Cardiac septum (tissue), 1 donor: ENCODE results near the gene CD8B. TPM values are rescaled to one million over a fixed set of nuclear protein-coding genes. Genes with fewer than 3 reads are reported as not detected.

Experiments used
- DNase-seq: peaks from one replicate; pipeline ENCODE4 v3.0.0-alpha.2; 2020; ENCODE audit warnings: low spot score
- intact Hi-C: fragments of 100-400 bp; cut with DNase I; formaldehyde crosslinking; loops from one replicate; pipeline ENCODE4 v1.14.0; 2022
- total RNA-seq: library from RNA; stranded (reverse); fragmentation: NEBNext Ultra II Directional; extraction: Animal tissue kit (Norgen Biotek cat#: 25700); gene quantifications from one replicate; pipeline ENCODE4 v1.2.1, GENCODE V29; 2021
- donor health status: DM: no; HTN: no; CAD: no.

The CD8B gene
- total RNA-seq, 1 donor from 2014 or later = 0.62 TPM

DNA sequence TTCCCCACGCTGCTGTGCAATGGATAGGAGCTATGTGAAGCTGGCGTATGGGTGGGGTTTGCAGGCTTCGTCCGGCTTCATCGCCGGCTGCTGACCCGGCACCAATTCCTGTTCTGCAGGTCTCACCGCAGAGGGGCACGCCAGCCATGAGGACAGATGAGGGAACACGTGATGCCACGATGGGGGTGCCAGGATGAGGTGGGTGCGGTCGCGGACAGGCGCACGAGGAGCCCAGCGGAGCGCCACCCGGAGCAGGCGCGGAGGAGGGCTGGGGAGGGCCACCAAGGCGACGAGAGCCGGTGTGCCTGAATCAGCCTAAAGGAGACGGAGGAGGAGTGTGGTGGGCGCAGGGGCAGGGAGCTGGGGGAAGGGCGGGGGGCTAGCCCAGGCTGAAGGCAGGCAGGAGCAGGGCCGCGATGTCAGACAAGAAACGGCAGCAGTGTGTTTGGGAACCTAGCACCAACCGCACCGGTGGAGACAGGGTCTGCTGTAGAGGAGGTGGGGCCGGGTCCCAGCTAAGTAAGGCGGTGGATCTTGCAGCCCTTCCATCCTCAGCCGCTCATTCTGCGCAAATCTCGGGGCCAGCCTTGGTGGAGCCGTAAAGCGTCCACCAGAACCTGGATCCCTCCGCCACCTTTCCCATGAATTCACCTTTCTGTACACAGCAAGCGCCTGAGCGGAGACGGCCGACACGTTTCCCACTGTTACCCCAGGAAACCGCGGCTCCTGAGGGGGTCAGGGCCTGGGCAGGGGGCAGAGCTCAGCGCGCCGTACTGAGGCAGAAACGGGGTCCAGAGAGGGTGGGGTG lies 54.0 kb downstream of the CD8B start:
- intact Hi-C loops = no loop called here
- no peak for DNase-seq

GRCh38 chr2:86807133-86807467 lies 54.6 kb downstream of the CD8B start:
- intact Hi-C loops = no loop called here
- no peak for DNase-seq

DNA sequence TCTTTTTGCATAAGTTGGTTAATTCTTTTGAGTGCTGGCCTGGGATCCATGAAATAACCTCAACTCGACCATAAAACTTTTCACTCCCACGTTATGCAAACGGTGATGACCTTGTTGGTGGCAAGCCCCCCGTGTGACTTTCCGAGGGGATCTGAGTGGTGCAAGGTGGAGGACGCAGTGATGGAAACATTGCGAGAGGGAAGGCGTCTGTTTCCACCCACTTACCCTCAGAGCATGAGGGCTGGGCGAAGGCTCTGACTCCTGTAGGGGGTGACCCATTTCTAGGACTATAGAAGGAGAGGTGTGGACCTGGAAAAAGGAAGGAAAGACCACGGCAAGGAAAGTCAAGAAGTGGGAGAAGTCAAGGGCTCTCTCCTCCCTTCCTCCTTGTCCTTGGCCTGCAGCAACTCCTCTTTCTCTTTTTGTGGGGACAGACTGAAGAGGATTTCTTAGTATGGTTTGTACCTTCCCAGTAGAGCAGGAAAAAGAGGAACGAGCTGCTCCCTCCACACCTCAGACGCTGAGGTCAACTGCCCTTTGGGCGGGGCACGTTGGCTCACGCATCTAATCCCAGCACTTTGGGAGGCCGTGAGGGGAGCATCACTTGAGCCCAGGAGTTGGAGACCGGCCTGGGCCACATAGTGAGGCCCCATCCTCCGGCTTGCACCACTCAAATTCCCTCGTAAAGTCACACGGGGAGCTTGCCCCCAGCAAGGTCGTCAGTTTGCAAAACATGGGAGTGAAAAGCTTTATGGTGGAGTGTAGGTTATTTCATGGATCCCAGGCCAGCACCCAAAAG lies 55.4 kb downstream of the CD8B start:
- intact Hi-C loops = no loop called here
- DNase-seq = no peak

GRCh38 chr2:86800856-86801567 lies 60.7 kb downstream of the CD8B start:
- intact Hi-C loops = no loop called here
- no peak for DNase-seq

DNA sequence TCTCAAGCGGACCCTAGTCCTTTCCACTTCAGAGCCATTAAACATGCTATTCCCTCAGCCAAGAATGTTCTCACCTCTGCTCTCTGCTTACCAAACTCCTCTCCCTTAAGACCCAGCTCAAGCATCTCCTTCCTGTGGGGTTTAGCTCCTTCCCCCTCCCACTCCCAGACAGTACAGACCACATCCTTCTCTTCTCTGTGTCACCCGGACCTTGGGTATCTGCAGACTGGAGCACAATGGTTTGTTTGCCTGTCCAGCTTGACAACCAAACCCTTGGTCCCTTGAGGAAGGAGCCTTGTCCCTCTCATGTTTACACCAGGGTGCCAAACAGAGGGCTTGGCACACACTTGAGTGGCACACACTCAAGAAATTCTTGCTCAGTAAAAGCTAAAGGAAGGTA lies 66.8 kb downstream of the CD8B start:
- intact Hi-C loops = no loop called here
- no peak for DNase-seq

- no peak for DNase-seq
- intact Hi-C loops = no loop called here
These were observed 67.9 kb downstream of the CD8B start for GRCh38 chr2:86793752-86794151.

DNA sequence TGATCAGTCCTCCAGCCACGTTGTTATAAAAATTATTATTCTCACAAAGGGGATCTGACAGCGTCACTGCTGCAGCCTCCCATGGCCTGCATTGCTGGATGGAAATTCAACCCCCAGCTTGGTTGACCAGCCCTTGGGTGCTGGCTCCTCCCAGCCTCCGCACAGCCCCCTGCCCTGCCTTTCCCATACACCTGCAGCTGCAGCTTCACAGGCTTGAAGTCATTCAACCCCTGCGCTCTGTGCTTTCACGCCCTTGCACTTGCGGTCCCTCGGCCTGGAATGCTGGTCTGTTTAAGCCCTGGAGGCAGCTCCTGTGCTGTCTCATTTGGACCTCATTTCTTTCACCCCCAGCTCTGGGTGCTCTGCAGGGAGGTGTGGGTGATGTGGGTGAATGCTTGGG lies 70.1 kb downstream of the CD8B start:
- DNase-seq = no peak
- intact Hi-C loops = no loop called here

DNA sequence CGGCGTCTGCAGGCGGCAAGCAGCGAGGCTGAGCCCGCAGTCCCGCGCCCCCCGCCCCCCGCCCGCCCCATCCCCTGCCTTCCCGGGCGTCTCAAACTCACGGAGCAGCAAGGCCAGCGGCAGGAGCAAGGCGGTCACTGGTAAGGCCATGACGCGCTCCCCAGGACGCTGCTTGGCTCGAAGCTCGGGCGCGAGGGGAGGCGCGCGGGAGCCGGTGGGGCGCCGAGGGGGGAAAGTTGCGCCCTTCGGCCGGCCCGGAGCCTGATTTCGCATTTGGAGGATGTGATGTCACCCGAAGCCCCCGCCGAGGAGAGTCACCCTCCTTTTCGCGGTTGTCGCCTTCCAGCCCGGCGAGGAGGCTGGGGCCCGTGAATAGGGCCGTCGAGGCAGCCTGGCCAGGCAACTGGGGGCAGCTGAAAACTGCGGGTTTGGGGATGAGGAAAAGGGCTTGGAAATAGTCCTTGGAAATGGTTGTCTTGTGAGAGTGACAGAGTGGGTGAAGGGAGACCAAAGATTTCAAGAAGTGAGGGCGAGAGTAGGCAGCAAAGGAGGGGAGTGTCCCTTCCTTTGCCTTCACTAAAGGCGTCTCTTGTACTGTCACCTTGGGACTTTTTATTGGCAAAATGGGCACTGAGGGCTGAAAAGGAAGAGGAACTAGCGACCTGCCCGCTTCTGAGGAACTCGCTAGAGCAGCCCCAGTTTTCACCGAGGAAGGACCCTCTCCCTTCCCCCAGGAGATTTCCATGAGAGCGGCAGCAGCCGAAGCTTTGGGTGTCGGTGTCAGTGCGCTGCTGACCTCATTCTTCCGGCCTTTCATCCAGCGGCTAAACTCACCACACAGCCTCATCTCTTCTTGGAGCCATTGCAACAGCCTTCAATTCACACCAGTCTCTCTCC lies 70.8 kb downstream of the CD8B start, which contains the start of gene CD8A:
Gene CD8A, minus strand, starts transcription at position 238 of the 897 bp plus-strand sequence. Its CDS starts 88 bp downstream, at position 150.
- intact Hi-C loops = no loop called here
- DNase-seq = no peak

DNA sequence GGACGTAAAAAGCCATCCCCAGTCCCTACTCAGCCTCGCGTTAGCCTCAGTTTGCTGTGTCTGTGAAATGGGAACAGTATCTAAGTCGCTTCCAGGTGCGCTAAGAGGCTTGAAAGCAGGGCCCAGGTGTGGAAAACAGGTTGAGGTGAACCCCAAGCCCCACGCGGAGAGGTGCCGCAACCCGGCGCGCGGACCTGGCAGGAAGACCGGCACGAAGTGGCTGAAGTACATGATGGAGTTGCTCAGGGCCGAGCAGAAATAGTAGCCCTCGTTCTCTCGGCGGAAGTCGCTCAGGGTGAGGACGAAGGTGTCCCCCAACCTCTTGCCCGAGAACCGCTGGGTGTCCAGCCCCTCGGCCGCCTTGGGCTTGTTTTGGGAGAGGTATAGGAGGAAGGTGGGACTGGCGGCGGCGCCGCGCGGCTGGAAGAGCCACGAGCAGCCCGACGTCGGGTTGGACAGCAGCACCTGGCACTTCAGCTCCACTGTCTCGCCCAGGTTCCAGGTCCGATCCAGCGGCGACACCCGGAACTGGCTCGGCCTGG lies 71.5 kb downstream of the CD8B start:
- DNase-seq = no peak
- intact Hi-C loops = no loop called here

GRCh38 chr2:86789687-86790133 lies 72.0 kb downstream of the CD8B start:
- no peak for DNase-seq
- intact Hi-C loops = no loop called here

GRCh38 chr2:86788881-86789686 lies 72.6 kb downstream of the CD8B start:
- intact Hi-C loops = no loop called here
- DNase-seq = no peak

DNA sequence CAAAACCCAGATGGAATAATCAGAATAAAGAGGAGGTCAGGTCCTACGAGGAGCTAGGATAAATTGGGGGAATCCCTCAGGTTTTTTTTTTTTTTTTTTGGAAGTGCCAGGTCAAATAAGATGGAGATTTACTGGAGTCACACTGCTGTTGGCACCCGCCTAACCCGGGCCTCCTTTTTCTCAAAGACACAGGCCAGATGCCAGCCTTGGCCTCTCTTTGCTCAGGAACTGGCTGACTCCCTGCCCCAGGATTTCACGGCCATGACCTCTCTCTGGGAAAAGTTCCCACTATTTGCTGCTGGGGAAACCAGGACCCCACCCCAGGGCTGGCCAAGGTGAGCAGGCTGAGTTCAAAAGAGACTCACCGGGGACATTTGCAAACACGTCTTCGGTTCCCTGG lies 73.5 kb downstream of the CD8B start:
- intact Hi-C loops = no loop called here
- DNase-seq = no peak

DNA sequence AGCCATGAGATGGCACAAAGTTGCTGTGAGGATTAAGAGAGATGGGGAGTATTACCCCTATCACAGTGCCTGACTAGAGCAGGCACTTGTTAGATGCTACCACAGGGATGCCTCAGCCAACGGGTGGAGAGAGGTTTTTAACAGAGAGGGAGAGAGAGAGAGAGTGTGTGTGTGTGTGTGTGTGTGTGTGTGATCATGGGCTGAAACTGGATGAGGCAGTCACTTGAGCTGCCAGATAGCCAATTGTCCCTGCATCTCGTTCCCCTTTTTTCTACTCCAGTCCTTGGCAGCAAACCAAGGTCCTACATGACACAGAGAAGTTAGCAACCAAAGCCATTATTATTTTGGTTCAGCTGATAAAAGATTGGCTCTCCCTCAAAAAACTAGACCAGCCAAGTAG lies 74.0 kb downstream of the CD8B start:
- DNase-seq = no peak
- intact Hi-C loops = no loop called here

DNA sequence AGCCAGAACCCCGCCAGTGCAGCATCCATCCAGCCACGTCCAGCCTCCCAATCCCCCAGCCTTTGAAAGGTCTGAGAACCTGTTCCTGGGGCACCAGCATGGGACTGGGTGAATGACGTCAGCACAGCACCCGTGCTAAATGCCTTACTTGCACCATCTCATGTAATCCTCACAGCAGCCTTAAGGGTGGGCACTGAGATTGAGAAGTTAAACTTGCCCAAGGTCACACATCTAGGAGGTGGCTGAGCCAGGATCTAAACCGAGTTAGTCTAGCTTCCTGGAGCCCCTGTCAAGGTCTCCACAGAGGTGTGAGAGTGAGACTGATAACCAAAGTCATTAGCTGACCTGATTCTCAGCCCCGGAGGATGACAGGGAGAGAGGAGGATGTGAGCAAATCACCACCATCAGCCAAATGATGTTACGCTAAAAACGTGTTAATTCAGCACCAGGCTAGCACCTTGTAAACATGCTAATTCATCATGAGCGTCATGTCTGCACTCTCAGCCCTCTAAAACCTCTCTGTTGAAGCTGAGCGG lies 75.6 kb downstream of the CD8B start:
- no peak for DNase-seq
- intact Hi-C loops = no loop called here

- DNase-seq = no peak
- intact Hi-C loops = no loop called here
These were observed 76.2 kb downstream of the CD8B start for GRCh38 chr2:86785456-86785855.

DNA sequence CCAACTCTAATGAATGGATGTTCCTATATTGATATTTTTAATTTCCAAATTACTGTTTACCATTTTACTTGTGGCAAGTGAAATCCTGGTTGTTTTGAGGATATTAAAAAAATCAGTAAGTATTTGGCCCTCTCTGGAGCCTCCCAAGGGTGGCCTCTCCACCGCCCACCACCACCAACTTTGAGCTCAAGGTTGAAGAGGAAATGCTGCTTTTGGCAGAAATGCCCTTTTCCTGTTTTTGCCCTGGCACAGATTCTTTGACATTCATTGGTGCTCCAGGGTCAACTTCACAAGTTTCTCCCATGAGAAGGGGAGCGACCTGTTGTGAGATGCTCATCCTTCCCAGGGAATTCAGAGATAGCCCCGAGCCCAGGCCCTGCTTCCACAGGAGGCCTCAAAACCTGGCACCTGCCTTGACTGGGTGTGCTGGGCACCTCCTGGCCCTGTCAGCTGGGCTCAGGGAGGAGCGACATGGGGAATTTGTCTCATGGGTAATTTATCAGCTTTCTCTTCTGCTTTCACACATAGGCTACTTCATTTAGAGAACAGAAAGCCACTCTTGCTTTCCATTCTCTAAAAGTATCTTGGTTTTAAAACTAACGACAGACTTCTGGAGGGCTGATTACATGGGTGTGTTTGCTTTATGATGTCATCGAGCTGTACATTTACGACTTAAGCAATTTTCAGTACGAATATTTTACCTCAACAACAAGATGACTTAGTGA lies 77.9 kb downstream of the CD8B start:
- intact Hi-C loops = no loop called here
- DNase-seq = no peak

GRCh38 chr2:86782748-86783147 lies 78.9 kb downstream of the CD8B start:
- intact Hi-C loops = no loop called here
- DNase-seq = no peak
